A673 (cell line): Measurements from ENCODE around the gene CAP1.

Source experiments
- EZH2 ChIP-seq: fragments of 200-600 bp; sonication (generic); IDR thresholded peaks from 2 replicates; pipeline ENCODE4 v1.6.1; 2017; ENCODE audit warnings: borderline replicate concordance, low read depth, mild to moderate bottlenecking, mixed read lengths, antibody characterized with exemption, low read length; ENCODE audit not compliant: poor library complexity, severe bottlenecking
- TF ChIP-seq, protein P1 (sequence below): fragments of 300-800, 200-600 bp; sonication (generic); conservative IDR thresholded peaks from 2 replicates; pipeline ENCODE4 v1.5.1; 2017; ENCODE audit warnings: low read depth, mild to moderate bottlenecking, antibody characterized with exemption, low read length, moderate library complexity, mixed read lengths

DNA sequence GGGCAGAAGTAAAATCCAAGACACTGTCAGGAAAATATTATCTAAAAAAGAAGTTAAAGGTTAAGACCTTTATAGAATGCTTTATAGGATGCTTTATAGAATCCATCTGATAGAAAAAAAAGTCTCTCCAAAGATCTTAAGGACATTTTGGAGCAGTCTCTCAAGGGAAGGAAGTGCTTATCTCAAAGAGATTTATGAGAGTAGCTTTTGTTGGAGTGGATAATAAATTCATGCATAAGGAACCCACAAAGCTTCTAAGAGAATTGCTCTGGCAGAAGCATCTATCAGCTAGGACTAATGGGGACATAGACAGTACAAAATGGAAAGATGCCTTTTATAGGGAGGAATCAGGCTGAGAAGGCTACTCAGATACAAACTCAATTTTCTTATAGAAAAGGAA lies 12.9 kb upstream of the CAP1 start:
- no peak for TF ChIP-seq EZH2
- TF ChIP-seq, protein P1, sequence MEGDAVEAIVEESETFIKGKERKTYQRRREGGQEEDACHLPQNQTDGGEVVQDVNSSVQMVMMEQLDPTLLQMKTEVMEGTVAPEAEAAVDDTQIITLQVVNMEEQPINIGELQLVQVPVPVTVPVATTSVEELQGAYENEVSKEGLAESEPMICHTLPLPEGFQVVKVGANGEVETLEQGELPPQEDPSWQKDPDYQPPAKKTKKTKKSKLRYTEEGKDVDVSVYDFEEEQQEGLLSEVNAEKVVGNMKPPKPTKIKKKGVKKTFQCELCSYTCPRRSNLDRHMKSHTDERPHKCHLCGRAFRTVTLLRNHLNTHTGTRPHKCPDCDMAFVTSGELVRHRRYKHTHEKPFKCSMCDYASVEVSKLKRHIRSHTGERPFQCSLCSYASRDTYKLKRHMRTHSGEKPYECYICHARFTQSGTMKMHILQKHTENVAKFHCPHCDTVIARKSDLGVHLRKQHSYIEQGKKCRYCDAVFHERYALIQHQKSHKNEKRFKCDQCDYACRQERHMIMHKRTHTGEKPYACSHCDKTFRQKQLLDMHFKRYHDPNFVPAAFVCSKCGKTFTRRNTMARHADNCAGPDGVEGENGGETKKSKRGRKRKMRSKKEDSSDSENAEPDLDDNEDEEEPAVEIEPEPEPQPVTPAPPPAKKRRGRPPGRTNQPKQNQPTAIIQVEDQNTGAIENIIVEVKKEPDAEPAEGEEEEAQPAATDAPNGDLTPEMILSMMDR: no peak
